ENCODE results near the gene SLC9A3.

DNA sequence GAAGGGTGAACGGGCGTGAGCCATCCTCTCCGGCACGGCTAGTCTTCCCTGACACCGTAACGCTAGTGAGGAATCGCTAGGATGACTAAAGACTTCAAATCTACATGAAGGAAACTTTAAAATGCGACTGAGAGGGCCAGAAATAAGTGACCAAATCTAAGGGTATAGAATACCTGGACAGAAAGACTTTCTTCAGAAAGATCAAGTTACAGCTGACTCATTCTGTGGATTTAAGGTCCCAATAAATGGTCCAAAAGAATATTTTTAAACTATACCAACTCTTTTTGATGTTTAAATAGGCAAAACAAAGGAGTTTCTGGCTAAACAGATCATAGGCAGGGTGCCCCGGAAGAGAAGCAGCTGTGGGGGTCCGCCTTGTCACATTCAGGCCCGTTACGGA lies 49.0 kb upstream of the SLC9A3 start:
- TF ChIP-seq POLR2A (IDR thresholded peaks at IDR 0.05) (no peak), CTCF (IDR thresholded peaks at IDR 0.05 in 4 of 5, conservative IDR thresholded peaks at IDR 0.05 in 1 of 5) (no peak)

Measured in gastrocnemius medialis (tissue), 4 donors.